ENCODE results near the gene KMT5C.

Gene KMT5C

DNA sequence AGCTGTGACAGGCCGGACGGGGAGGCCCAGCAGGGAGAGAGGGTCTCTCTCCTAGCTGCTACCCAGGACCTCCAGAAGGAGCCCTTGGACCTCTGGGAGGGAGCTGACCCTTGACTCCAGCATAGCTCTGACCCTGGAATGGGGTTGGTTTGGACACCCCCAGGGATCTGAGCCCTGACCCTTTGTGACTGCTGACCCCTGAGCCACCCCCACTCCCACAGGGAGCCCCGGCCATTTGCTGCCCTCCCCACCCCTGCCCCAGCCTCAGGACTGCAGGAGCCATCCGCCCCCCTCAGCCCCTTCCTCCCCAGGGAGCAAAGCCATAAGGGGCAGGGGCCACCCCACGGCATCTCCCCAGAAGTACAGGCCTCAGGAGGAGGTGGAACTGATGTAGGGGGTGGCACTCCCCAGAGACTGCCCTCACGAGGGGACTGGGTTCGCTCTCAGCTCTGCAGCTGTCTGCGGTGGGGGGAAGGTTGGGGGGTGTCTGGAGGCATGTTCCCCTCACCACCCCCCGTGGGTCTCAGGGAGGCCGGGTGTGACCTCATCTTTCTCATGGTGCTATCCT lies 7.8 kb downstream of the KMT5C start:
- no peak for DNase-seq (ENCODE audit: low read depth)

DNA sequence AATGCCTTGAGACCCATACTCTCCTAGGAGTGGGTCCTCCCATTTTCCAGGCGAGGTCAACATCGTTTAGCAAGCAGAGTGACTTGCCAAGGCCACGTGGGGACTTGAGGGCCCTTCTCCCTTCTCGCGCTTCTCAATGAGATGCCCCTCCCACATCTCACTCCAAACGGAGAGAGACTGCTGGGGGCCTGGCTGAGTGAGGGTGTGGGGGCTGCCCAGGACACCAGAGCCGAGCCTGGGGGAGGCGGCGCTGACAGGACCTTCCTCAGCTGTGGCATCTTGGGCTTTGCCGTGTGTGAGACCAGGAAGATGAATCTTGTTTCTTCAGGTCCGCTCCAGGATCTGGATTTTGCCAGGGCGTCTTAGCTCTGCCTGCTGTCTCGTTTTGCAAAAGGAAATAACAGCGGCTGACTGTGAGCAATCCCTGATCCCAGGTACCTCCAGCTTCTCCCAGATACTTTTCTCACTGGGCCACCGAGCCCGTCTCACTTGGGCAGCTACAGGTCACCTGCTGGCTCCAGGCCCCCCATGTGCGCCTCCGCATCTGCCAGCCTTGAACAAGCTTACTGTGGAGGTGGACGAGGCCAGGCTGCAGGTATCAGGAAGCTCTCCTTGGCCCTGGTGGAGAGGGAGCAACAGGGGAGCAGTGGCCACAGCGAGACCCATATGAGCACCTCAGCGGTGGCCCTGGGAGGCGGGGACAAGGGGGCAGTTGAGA lies 8.8 kb downstream of the KMT5C start:
- DNase-seq (ENCODE audit: low read depth) = no peak

DNA sequence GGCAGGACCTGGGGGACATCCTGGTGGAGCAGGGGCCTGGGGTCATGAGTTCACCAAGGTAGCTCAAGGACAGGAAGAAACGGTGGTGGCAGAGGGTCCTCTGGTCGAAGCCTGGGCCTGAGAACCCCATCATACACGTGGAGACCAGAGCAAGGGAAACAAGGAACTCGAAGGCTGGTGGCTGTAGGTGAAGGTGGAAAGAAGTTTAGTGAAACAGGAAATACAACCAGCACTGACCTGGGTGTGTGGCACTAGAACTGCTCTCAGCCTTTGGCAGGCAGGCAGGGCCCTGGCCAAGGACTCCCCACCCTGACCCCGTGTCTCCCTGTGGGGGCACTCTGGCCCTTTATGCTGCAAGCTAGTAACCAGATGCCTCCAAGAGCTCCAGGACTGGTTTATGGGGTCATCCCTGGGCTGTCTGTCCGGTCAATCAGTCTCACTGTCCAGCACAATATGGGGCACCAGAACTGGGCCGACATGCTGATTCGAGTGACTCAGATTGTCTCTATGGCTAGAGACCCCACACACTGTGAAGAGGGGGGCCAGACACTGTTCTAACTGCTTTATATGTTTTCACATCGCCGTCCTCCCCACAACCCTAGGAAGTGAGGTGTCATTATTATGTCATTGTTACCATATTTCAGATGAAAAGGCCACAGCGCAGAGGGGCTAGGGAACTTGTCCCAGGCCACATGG lies 11.1 kb downstream of the KMT5C start:
- no peak for DNase-seq (ENCODE audit: low read depth)

- DNase-seq (ENCODE audit: low read depth) = no peak
Measured at GRCh38 chr19:55352040-55352439, 12.4 kb downstream of the KMT5C start.

DNA sequence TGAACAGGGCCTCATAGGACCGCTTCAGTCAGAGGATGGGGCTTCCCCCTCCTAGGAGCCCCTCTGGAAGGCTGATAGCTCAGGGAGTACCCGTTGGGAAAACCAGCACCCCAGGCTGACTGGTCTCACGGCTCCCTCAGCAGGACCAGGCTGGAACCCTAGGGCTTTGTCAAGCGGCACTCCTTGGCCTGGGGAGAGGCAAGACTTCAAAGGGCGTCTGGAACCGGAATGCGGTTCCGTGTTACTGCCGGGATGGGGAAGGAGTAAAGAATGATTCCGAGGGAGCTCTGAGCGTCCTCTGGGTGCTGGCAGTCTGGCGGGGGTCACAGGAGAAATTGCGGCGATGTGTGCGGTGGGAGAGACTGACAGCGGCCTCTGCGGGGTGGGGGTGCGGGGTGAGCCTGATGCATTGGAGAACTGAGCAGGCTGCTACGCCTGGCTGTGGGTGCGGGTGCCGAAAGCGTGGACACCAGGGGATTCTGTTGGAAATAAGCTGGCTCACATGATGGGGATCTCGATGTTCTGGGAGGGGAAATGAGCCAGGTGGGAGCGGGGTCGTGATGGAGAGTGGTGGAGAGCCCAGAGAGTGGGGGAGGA lies 13.0 kb downstream of the KMT5C start:
- DNase-seq (ENCODE audit: low read depth) = no peak

DNA sequence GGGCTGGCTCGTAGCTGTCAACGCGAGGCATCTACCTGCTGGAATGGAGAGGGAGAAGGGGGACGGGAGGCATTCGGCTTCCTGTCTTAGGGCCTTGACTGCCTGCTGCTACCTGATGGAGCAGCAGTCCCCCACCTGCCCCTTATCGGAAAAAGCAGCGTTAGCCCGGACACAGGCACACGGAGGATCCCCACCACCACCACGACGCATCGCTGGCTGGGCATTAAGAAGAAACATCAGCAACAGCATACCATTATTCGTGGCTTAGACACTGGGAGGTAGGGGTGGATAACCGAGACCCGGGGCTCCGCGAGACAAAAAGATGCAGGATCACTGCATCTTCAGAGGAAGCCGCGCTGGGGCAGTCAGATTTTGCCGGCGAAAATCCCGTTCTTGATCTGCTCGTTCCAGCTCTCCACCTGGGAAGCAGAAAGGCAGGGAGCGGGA lies 13.7 kb downstream of the KMT5C start:
- DNase-seq (ENCODE audit: low read depth) = no peak

DNA sequence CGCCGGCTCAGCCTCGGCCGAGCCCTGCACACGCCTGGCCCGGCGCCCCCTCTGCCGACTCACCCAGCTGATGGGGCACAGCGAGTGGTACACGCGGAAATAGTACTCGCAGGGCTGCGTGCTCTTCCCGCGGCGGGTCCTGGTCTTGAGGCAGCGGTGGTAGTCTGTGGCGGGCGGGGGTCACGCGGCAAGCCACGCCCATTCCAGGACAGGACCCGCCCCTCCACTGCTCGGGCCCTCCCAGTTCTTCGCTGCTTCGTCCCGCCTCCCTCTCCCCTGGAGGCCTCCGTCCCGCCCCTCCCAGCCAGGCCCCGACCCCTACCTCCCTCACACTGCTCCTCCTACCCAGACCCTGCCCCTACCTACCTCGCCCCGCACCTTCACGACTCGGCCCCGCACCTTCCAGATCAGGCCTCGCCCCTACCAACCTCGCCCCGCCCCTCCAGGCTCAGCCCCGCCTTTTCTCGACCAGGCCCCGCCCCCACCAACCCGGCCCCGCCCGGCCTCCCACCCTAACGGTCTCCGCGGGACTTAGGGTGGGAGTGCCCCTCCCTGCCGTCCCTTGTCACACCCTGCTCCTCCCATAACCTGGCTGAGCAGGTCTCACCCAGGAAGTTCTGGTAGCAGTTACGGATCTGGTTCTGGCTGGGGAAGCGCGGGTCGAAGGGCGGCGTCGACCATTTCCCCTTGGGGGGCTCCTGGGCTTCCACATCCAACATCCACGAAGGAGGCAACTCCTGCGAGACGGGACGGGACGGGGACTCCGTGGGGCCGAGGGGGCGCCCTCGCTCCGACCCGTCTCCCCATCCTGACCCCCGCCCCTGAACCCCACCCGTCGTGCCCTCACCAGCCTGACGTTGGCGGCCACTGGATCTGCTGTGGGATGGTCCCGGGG lies 14.4 kb downstream of the KMT5C start:
- no peak for DNase-seq (ENCODE audit: low read depth)

GRCh38 chr19:55354698-55355212 lies 15.1 kb downstream of the KMT5C start, which contains the start of gene COX6B2:
TSS of gene COX6B2 (minus strand) at chr19:55354719. CDS start at chr19:55354521, 198 bp downstream.
- DNase-seq (ENCODE audit: low read depth) = no peak

DNA sequence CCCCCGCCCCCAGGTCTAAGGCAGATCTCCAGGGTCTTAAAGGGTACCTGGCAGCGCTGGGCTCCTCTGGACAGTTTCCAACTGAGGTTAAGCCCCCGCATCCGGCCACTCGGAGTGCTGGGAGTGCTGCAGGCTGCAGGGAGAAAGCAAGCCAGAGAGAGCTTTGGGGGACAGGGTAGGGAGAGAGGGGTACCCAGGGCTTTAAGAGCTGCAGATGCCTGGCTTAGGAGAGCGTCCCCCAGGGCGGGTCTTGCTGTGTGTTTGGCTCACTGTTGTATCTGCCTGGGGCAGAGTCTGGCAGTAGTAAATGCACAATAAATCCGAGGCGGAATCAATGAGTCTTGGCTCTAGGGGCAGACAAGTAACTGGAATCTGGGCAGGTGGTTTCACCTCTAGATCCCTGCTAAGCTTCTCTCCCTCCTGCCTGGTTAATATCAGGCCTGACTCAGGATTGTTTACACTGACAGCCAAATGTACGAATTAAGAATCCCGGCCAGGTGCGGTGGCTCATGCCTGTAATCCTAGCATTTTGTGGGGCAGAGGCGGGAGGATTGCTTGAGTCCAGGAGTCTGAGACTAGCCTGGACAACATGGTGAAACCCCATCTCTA lies 15.6 kb downstream of the KMT5C start:
- no peak for DNase-seq (ENCODE audit: low read depth)

GRCh38 chr19:55358493-55358892 lies 18.8 kb downstream of the KMT5C start:
- DNase-seq (ENCODE audit: low read depth) = no peak

DNA sequence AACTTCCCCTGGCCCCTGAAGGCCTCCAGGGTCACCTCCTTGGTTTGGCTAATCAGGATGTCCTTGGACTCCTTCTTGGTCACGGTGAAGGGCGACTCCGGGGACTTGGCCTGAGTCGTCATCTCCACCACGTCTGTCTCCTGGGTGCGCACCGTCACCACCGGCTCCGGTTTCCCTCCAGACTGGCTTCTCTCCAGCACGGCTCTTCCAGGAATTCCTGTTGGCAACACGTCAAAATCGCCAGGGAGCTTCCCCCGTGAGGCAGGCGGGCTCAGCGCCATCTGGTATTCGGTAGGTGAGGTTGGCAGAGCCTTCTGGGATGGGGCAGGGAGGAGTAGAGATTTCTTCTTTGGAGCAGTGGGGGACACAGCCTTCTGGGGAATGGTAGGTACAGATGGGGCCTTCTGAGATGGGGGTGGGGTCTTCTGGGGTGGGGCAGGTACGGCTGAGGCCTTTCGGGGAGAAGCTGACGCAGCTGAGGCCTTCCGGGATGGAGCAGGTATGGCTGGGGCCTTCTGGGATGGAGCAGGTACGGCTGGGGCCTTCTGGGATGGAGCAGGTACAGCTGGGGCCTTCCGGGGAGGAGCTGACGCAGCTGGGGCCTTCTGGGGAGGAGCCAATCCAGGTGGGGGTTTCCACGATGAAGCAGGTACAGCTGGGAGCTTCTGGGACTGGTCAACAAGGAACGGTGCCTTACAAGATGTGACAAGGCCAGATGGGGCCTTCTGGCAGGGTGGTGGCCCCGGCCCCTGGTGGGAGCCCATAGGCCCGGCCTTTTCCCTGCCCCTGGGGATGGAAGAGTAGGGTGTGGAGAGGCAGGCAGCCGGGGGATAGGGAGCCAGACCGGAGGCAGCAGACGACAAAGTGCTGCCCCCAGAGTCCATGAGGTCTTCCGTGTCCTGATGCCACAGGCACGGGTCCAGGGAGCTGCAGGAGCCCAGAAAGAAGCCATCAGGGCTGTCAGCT lies 19.6 kb downstream of the KMT5C start:
- DNase-seq (ENCODE audit: low read depth) = no peak

DNA sequence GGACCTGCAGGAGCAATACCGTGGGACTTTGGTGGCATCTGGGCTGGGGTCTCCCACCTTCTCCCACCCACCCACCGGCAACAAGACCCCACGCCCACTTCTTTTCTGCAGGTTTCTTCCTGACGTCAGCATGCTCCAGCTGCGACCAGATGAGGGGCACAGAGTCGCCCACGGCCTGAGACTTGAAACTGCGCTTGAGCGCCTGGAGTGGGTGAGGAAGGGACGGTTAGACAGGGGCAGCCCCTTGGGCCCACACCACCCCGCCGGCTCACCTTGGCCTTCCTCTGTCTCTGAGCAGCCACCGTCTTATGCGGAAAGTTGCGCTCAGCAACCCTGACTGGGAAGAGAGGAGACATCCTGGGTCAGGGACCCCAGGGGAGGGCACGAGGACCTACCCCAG lies 21.2 kb downstream of the KMT5C start:
- DNase-seq (ENCODE audit: low read depth) = no peak

DNA sequence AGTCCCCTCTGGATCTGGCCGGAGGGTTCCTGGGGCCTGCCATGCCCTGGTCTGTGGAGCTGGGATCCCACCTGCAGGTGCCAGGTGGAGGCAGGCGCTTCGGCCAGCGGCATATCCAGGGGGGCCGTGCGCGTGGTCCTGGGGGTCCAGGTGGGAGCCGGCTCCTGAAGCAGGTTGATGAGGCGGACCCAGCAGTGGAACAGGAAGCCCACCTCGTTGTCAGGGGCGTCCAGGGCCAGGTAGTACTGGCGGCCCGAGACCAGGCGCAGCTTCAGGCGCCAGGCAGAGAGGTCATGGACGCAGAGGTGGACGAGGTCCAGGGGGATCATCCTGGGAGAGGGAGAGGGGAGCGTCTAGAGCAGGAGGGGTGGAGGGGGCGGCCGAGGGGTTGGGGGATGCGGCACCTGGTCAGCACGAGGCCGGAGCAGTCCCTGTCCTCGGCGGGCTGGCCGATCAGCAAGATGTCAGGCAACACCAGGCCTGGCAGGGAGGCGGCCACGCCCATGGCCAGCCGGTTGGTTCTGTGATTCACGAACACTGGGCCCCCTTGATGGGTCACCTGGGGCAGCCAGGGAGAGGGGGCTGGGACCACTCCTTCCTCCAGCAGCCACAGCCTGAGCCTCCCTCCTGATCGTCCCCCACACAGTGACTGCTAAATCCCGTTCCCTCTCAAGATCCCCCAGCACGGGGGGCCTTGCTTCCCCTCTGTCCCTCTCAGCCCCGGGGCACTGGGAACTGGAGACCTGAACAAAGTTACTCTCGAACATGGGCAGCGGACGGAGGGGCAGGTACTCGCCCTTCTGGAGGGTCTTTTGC lies 22.7 kb downstream of the KMT5C start:
- no peak for DNase-seq (ENCODE audit: low read depth)

GRCh38 chr19:55362990-55363716 lies 23.5 kb downstream of the KMT5C start, which contains the start of gene GARIN5B:
TSS of gene GARIN5B (minus strand) at chr19:55363260. CDS start at chr19:55363066, 194 bp downstream.
- DNase-seq (ENCODE audit: low read depth) = no peak

DNA sequence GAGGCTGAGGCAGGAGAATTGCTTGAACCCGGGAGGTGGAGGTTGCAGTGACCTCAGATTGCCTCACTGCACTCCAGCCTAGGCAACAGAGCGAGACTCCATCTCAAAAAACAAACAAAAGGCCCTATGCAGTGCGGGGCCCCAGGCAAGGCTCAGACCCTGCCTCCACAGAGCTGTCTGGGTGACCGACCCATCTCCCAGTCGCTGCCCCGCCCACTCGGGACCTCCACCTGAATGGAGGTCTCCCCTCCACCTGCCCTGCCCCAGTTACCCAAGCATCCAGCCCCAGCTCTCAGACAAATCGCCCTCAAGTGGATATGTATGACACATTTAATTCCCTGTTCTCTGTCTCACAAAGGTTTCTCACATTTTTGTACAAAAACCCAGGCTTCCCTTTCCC lies 25.6 kb downstream of the KMT5C start:
- DNase-seq (ENCODE audit: low read depth) = no peak

GRCh38 chr19:55365964-55366363 lies 26.3 kb downstream of the KMT5C start:
- no peak for DNase-seq (ENCODE audit: low read depth)

GRCh38 chr19:55366790-55367189 lies 27.1 kb downstream of the KMT5C start:
- DNase-seq (ENCODE audit: low read depth) = no peak

DNA sequence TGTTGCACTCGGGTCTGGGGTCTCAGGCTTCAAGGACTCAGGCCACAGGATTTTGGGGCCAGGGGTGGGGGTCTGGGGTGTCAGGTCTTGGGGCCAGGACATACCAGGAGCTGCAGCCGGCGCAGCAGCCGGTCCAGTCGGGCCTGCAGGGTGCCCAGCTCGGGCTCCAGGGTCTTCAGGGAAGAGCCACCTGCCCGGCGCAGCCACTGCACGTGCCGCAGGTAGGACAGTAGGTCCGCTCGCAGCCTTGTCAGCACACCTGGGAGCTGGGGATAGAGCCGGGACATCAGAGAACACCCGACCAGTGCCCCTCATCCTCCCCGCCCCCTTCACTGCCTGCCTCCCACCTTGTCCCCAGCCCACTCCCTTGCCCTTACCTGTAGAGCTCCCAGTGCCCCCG lies 28.4 kb downstream of the KMT5C start:
- no peak for DNase-seq (ENCODE audit: low read depth)

Data from CMK (cell line).